ENCODE data around the gene RNF151.

Gene RNF151

GRCh38 chr16:1946495-1947368, 19.9 kb upstream of the RNF151 start:
- ChIA-PET POLR2A (interaction anchor here (0.8 to 3.5 kb wide), 3 partner anchors 11 to 18 kb away, joined by 3 to 31 read pairs (median 11); partner anchors contain the start of gene RPS2), CTCF (interaction anchor here (1.0 to 1.5 kb wide), 4 partner anchors 11 to 23 kb away, joined by 3 to 5 read pairs (median 4); partner anchors contain the start of gene NDUFB10)
- no peak for TF ChIP-seq BHLHE40 (IDR thresholded peaks at IDR 0.05; ENCODE audit: borderline replicate concordance)
- TF ChIP-seq HDGF (IDR thresholded peaks at IDR 0.05; ENCODE audit: borderline replicate concordance), result no peak
- no peak for TF ChIP-seq FOXM1 (IDR thresholded peaks at IDR 0.05; ENCODE audit: borderline replicate concordance)
- TF ChIP-seq NFRKB (IDR thresholded peaks at IDR 0.05), result no peak
- no peak for TF ChIP-seq ELF4 (IDR thresholded peaks at IDR 0.05)
- no peak for TF ChIP-seq FOXK2 (IDR thresholded peaks at IDR 0.05)
- no peak for TF ChIP-seq LEF1 (IDR thresholded peaks at IDR 0.05; ENCODE audit: borderline replicate concordance)
- TF ChIP-seq ARNT (IDR thresholded peaks at IDR 0.05), result no peak
- no peak for TF ChIP-seq ZNF384 (IDR thresholded peaks at IDR 0.05)
- no peak for TF ChIP-seq FOXA1 (IDR thresholded peaks at IDR 0.05)
- no peak for TF ChIP-seq TARDBP (IDR thresholded peaks at IDR 0.05)
- no peak for TF ChIP-seq L3MBTL2 (conservative IDR thresholded peaks at IDR 0.05)

GRCh38 chr16:1947369-1947670, 19.3 kb upstream of the RNF151 start:
- ChIA-PET POLR2A (interaction anchor here (0.8 to 3.5 kb wide), 2 partner anchors 10 to 18 kb away, joined by 3 to 31 read pairs; partner anchors contain the start of gene RPS2), CTCF (interaction anchor here (1.4 to 1.5 kb wide), 2 partner anchors 10 to 12 kb away, joined by 3 to 4 read pairs; partner anchors contain the start of gene NDUFB10)
- TF ChIP-seq FOXA1 (IDR thresholded peaks at IDR 0.05) (no peak), ELF4 (IDR thresholded peaks at IDR 0.05) (no peak), ARNT (IDR thresholded peaks at IDR 0.05) (no peak), LEF1 (IDR thresholded peaks at IDR 0.05; ENCODE audit: borderline replicate concordance) (no peak), BHLHE40 (IDR thresholded peaks at IDR 0.05; ENCODE audit: borderline replicate concordance) (no peak), NFRKB (IDR thresholded peaks at IDR 0.05) (no peak), TARDBP (IDR thresholded peaks at IDR 0.05) (no peak), HDGF (IDR thresholded peaks at IDR 0.05; ENCODE audit: borderline replicate concordance) (no peak), SP1 (IDR thresholded peaks at IDR 0.05) (no peak), FOXK2 (IDR thresholded peaks at IDR 0.05) (no peak), SUZ12 (IDR thresholded peaks at IDR 0.05) (no peak), L3MBTL2 (conservative IDR thresholded peaks at IDR 0.05) (no peak), FOXM1 (IDR thresholded peaks at IDR 0.05; ENCODE audit: borderline replicate concordance) (no peak), CTBP1 (IDR thresholded peaks at IDR 0.05; ENCODE audit: borderline replicate concordance) (no peak), PKNOX1 (IDR thresholded peaks at IDR 0.05) (no peak)
- no peak for DNase-seq (ENCODE audit: extremely low spot score)

More at GRCh38 chr16:1946495-1947368, 19.9 kb upstream of the RNF151 start:
- no peak for DNase-seq (ENCODE audit: extremely low spot score)

GRCh38 chr16:1949507-1949906, 17.1 kb upstream of the RNF151 start:
- TF ChIP-seq L3MBTL2 (conservative IDR thresholded peaks at IDR 0.05), result no peak
- TF ChIP-seq LEF1 (IDR thresholded peaks at IDR 0.05; ENCODE audit: borderline replicate concordance), result no peak
- TF ChIP-seq ZNF384 (IDR thresholded peaks at IDR 0.05), result no peak
- no peak for TF ChIP-seq NFRKB (IDR thresholded peaks at IDR 0.05)
- no peak for TF ChIP-seq FOXA1 (IDR thresholded peaks at IDR 0.05)
- no peak for TF ChIP-seq TARDBP (IDR thresholded peaks at IDR 0.05)
- TF ChIP-seq SUZ12 (IDR thresholded peaks at IDR 0.05), result no peak
- no peak for TF ChIP-seq BHLHE40 (IDR thresholded peaks at IDR 0.05; ENCODE audit: borderline replicate concordance)
- TF ChIP-seq HDGF (IDR thresholded peaks at IDR 0.05; ENCODE audit: borderline replicate concordance), result no peak
- no peak for TF ChIP-seq SP1 (IDR thresholded peaks at IDR 0.05)
- TF ChIP-seq FOXK2 (IDR thresholded peaks at IDR 0.05), result no peak
- TF ChIP-seq PKNOX1 (IDR thresholded peaks at IDR 0.05), result no peak
- TF ChIP-seq ARNT (IDR thresholded peaks at IDR 0.05), result no peak
- no peak for DNase-seq (ENCODE audit: extremely low spot score)
- POLR2A ChIA-PET, result interaction anchor here (3.7 kb wide), 1 partner anchor 15 kb away, joined by 41 read pairs; the partner anchor contains the start of gene RPS2
- CTCF ChIA-PET, result interaction anchor here (0.5 to 5.9 kb wide), 3 partner anchors 8 to 175 kb away, joined by 3 to 36 read pairs (median 4); no protein-coding TSS in a partner anchor

GRCh38 chr16:1950047-1950446, 16.6 kb upstream of the RNF151 start:
- ChIA-PET CTCF (interaction anchor here (0.5 to 5.9 kb wide), 3 partner anchors 9 to 27 kb away, joined by 3 to 36 read pairs (median 4); no protein-coding TSS in a partner anchor), POLR2A (interaction anchor here (1.0 to 3.7 kb wide), 2 partner anchors 9 to 14 kb away, joined by 5 to 41 read pairs; partner anchors contain the start of gene RPS2)
- no peak for DNase-seq (ENCODE audit: extremely low spot score)
- TF ChIP-seq LEF1 (IDR thresholded peaks at IDR 0.05; ENCODE audit: borderline replicate concordance) (no peak), CTBP1 (IDR thresholded peaks at IDR 0.05; ENCODE audit: borderline replicate concordance) (no peak), HDGF (IDR thresholded peaks at IDR 0.05; ENCODE audit: borderline replicate concordance) (no peak), BHLHE40 (IDR thresholded peaks at IDR 0.05; ENCODE audit: borderline replicate concordance) (no peak), FOXM1 (IDR thresholded peaks at IDR 0.05; ENCODE audit: borderline replicate concordance) (no peak), ZNF384 (IDR thresholded peaks at IDR 0.05) (no peak), ARNT (IDR thresholded peaks at IDR 0.05) (no peak), SP1 (IDR thresholded peaks at IDR 0.05) (no peak), TARDBP (IDR thresholded peaks at IDR 0.05) (no peak), ELF4 (IDR thresholded peaks at IDR 0.05) (no peak), SUZ12 (IDR thresholded peaks at IDR 0.05) (no peak), FOXK2 (IDR thresholded peaks at IDR 0.05) (no peak), L3MBTL2 (conservative IDR thresholded peaks at IDR 0.05) (no peak), PKNOX1 (IDR thresholded peaks at IDR 0.05) (no peak), FOXA1 (IDR thresholded peaks at IDR 0.05) (no peak)

- no peak for TF ChIP-seq CTBP1 (IDR thresholded peaks at IDR 0.05; ENCODE audit: borderline replicate concordance)
- TF ChIP-seq BHLHE40 (IDR thresholded peaks at IDR 0.05; ENCODE audit: borderline replicate concordance), result no peak
- TF ChIP-seq SUZ12 (IDR thresholded peaks at IDR 0.05), result no peak
- TF ChIP-seq FOXA1 (IDR thresholded peaks at IDR 0.05), result no peak
- no peak for TF ChIP-seq ARNT (IDR thresholded peaks at IDR 0.05)
- TF ChIP-seq HDGF (IDR thresholded peaks at IDR 0.05; ENCODE audit: borderline replicate concordance), result no peak
- TF ChIP-seq ZNF384 (IDR thresholded peaks at IDR 0.05), result no peak
- no peak for TF ChIP-seq SP1 (IDR thresholded peaks at IDR 0.05)
- TF ChIP-seq FOXM1 (IDR thresholded peaks at IDR 0.05; ENCODE audit: borderline replicate concordance), result no peak
- no peak for TF ChIP-seq L3MBTL2 (conservative IDR thresholded peaks at IDR 0.05)
- TF ChIP-seq NFRKB (IDR thresholded peaks at IDR 0.05), result no peak
- TF ChIP-seq FOXK2 (IDR thresholded peaks at IDR 0.05), result no peak
- TF ChIP-seq TARDBP (IDR thresholded peaks at IDR 0.05), result no peak
- no peak for TF ChIP-seq LEF1 (IDR thresholded peaks at IDR 0.05; ENCODE audit: borderline replicate concordance)
- no peak for TF ChIP-seq PKNOX1 (IDR thresholded peaks at IDR 0.05)
- no peak for TF ChIP-seq ELF4 (IDR thresholded peaks at IDR 0.05)
- CTCF ChIA-PET, result interaction anchor here (1.6 to 5.9 kb wide), 2 partner anchors 10 to 21 kb away, joined by 4 to 36 read pairs; no protein-coding TSS in a partner anchor
- no peak for DNase-seq (ENCODE audit: extremely low spot score)
- POLR2A ChIA-PET, result interaction anchor here (0.6 to 3.7 kb wide), 3 partner anchors 10 to 20 kb away, joined by 3 to 41 read pairs (median 5); partner anchors contain the start of gene RPS2
Measured at GRCh38 chr16:1950559-1950958, 16.1 kb upstream of the RNF151 start.

Data from HEK293T (cell line).